HFFc6 (cell line): ENCODE data around the gene ITLN1. TPM values are rescaled to one million over a fixed set of nuclear protein-coding genes. Genes with fewer than 3 reads are reported as not detected.

ENCODE experiments used
- DNase-seq: peaks from one replicate; pipeline ENCODE4 v3.0.0-alpha.2; 2018
- H3K27ac Mint-ChIP-seq: 2 replicates; pipeline ENCODE4 v1.8.0; 2020; ENCODE audit warnings: mild to moderate bottlenecking, mixed read lengths
- H3K27me3 Mint-ChIP-seq: 2 replicates; pipeline ENCODE4 v1.8.0; 2021; ENCODE audit warnings: mild to moderate bottlenecking, moderate library complexity, mixed read lengths; ENCODE audit not compliant: insufficient read depth
- H3K36me3 Mint-ChIP-seq: 2 replicates; pipeline ENCODE4 v1.8.0; 2021; ENCODE audit warnings: low read depth, mixed read lengths
- H3K4me1 Mint-ChIP-seq: 2 replicates; pipeline ENCODE4 v1.8.0; 2020; ENCODE audit warnings: low read depth, mixed read lengths
- H3K4me3 Mint-ChIP-seq: 2 replicates; pipeline ENCODE4 v1.8.0; 2020; ENCODE audit warnings: mild to moderate bottlenecking, moderate library complexity, mixed read lengths
- H3K9me3 Mint-ChIP-seq: 2 replicates; pipeline ENCODE4 v1.8.0; 2020; ENCODE audit warnings: mild to moderate bottlenecking, mixed read lengths
- CTCF ChIP-seq: fragments of 200-600 bp; sonication (generic); IDR thresholded peaks from 2 replicates; pipeline ENCODE4 v1.5.0; 2021; ENCODE audit warnings: antibody characterized with exemption, mild to moderate bottlenecking
- total RNA-seq, 6 experiments: library from RNA; stranded (reverse); fragmentation: NEBNext Ultra II Directional; extraction: Animal tissue kit (Norgen Biotek cat#: 25700); gene quantifications; 2 replicates in 1 of 6; 3 replicates in 5 of 6; pipeline ENCODE4 v1.2.3, GENCODE V29; 2021

Gene ITLN1
- total RNA-seq, 6 experiments from 2014 or later: not detected

GRCh38 chr1:160858097-160858496 lies 26.9 kb downstream of the ITLN1 start:
- H3K9me3 Mint-ChIP-seq: no peaks in the 10 kb centered on the region
- no peak for DNase-seq
- H3K4me3 Mint-ChIP-seq: no peak overlapping the region
- no peaks in the 10 kb centered on the region for H3K4me1 Mint-ChIP-seq
- no peaks in the 10 kb centered on the region for H3K36me3 Mint-ChIP-seq
- peaks cover 11% of the 10 kb centered on the region for H3K27me3 Mint-ChIP-seq
- no peak for TF ChIP-seq CTCF
- no peak overlapping the region for H3K27ac Mint-ChIP-seq

GRCh38 chr1:160855181-160855981 lies 29.6 kb downstream of the ITLN1 start:
- no peak for TF ChIP-seq CTCF
- H3K27me3 Mint-ChIP-seq: peaks cover 3% of the 10 kb centered on the region
- no peak overlapping the region for H3K4me3 Mint-ChIP-seq
- no peaks in the 10 kb centered on the region for H3K4me1 Mint-ChIP-seq
- no peak overlapping the region for H3K27ac Mint-ChIP-seq
- DNase-seq: no peak
- no peaks in the 10 kb centered on the region for H3K36me3 Mint-ChIP-seq
- no peaks in the 10 kb centered on the region for H3K9me3 Mint-ChIP-seq

DNA sequence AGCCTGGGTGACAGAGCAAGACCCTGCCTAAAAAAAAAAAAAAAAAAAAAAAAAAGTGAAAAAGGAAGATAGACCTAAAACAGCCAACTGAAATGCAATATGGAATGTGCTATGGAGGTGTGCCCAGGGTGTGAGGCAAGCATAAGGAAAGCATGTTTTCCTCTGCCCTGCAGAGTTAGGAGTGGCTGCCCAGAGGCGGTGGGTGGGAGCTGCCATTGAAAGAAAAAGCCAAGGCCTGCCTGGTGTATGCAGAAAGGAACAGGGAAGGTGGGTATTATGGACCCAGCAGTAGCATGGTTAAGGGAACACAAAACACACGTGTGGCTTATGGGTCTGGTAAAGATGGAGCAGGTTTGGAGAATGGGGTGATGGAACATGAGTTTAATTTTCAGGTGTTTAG lies 31.2 kb downstream of the ITLN1 start:
- peaks cover 3% of the 10 kb centered on the region for H3K27me3 Mint-ChIP-seq
- H3K9me3 Mint-ChIP-seq: no peaks in the 10 kb centered on the region
- no peak overlapping the region for H3K4me3 Mint-ChIP-seq
- no peaks in the 10 kb centered on the region for H3K36me3 Mint-ChIP-seq
- no peak for DNase-seq
- TF ChIP-seq CTCF: no peak
- no peak overlapping the region for H3K27ac Mint-ChIP-seq
- no peaks in the 10 kb centered on the region for H3K4me1 Mint-ChIP-seq

GRCh38 chr1:160853014-160853413 lies 32.0 kb downstream of the ITLN1 start:
- H3K4me1 Mint-ChIP-seq: no peaks in the 10 kb centered on the region
- no peak for TF ChIP-seq CTCF
- H3K36me3 Mint-ChIP-seq: no peaks in the 10 kb centered on the region
- DNase-seq: no peak
- H3K27ac Mint-ChIP-seq: no peak overlapping the region
- H3K27me3 Mint-ChIP-seq: peaks cover 2% of the 10 kb centered on the region
- no peaks in the 10 kb centered on the region for H3K9me3 Mint-ChIP-seq
- H3K4me3 Mint-ChIP-seq: no peak overlapping the region

DNA sequence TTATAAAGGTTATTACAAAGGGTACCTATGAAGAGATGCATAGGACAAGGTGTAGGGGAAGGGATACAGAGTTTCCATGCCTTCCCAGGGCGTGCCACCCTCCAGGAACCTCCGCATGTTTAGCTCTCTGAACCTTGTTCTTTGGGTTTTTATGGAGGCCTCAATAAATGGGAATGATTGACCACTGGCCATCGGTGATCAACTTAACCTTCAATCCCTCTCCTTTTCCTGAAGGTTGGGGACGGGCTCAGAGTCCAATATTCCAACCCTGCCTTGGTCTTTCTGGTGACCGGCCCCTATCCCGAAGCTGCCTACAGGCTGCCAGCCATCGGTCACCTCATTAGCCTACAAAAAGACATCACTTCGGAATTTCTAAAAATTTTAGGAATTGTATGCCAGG lies 34.0 kb downstream of the ITLN1 start:
- peaks cover 2% of the 10 kb centered on the region for H3K27me3 Mint-ChIP-seq
- no peak overlapping the region for H3K4me3 Mint-ChIP-seq
- no peaks in the 10 kb centered on the region for H3K4me1 Mint-ChIP-seq
- H3K27ac Mint-ChIP-seq: no peak overlapping the region
- no peak for DNase-seq
- no peaks in the 10 kb centered on the region for H3K9me3 Mint-ChIP-seq
- no peak for TF ChIP-seq CTCF
- no peaks in the 10 kb centered on the region for H3K36me3 Mint-ChIP-seq
